GM12878 (cell line): Measurements from ENCODE around the gene BCAT1. TPM values are rescaled to one million over a fixed set of nuclear protein-coding genes. Genes with fewer than 3 reads are reported as not detected.

Experiments
- ATAC-seq: fragments of 200-7000 bp; cut with Tn5 transposase; 3 replicates; pipeline ENCODE4 v1.9.1; 2020; ENCODE audit warnings: mild to moderate bottlenecking, moderate library complexity
- BruUV-seq: library from RNA; stranded (reverse); fragments of 400-500 nt; replicated peaks from 2 replicates; lab custom pipeline; 2021; lab: Mats Ljungman, UMichigan
- CTCF ChIA-PET: fragments of 300-600 bp; sonication (Branson Sonifier 250); formaldehyde crosslinking; extraction: SDS; loops from one replicate; lab custom pipeline; 2021; ENCODE audit warnings: inconsistent platforms; lab: Yijun Ruan, JAX
- POLR2A ChIA-PET: fragments of 350-600 bp; formaldehyde crosslinking; extraction: SDS; loops from one replicate; lab custom pipeline; 2021; ENCODE audit warnings: inconsistent platforms; lab: Charles Lee
- RAD21 ChIA-PET: fragments of 300-600 bp; sonication (Branson Sonifier 250); formaldehyde crosslinking; loops from one replicate; lab custom pipeline; 2023; ENCODE audit warnings: antibody characterized with exemption; ENCODE audit not compliant: unreplicated experiment; lab: Charles Lee
- SMC1A ChIA-PET: fragments of 300-600 bp; sonication (Branson Sonifier 250); formaldehyde crosslinking; loops from one replicate; lab custom pipeline; 2023; ENCODE audit not compliant: unreplicated experiment, uncharacterized antibody; lab: Charles Lee
- DNase-seq: peaks from one replicate; pipeline ENCODE4 v3.0.0-alpha.2; 2011; ENCODE audit warnings: low read depth, low spot score
- FAIRE-seq: peaks from 3 replicates; lab custom pipeline; 2011; peaks lifted over from hg19 to GRCh38; lab: Jason Lieb, UNC
- H2AFZ ChIP-seq: 2 replicates; pipeline ENCODE4 v1.6.0; 2011; ENCODE audit warnings: low read depth, low read length, control low read depth; ENCODE audit not compliant: control insufficient read depth
- H3K27ac ChIP-seq: 2 replicates; pipeline ENCODE4 v1.5.1; 2011; ENCODE audit warnings: control low read depth; ENCODE audit not compliant: control insufficient read depth, insufficient read depth
- H3K27me3 ChIP-seq, 2 experiments: replicated peaks in 1 of 2; 2 replicates each; pipeline versions ENCODE4 v1.6.0 to v1.6.1; 2011; ENCODE audit warnings: low read length in 1 of 2; ENCODE audit not compliant: control insufficient read depth in 2 of 2, insufficient read depth in 2 of 2
- H3K36me3 ChIP-seq, 2 experiments: 2 replicates each; pipeline ENCODE4 v1.5.1; 2011; ENCODE audit warnings: low read length in 1 of 2; ENCODE audit not compliant: control insufficient read depth in 2 of 2, insufficient read depth in 2 of 2
- H3K4me1 ChIP-seq: 2 replicates; pipeline ENCODE4 v1.6.1; 2011; ENCODE audit warnings: mild to moderate bottlenecking, low read length, moderate library complexity, mixed read lengths; ENCODE audit not compliant: control insufficient read depth, insufficient read depth
- H3K4me2 ChIP-seq: 2 replicates; pipeline ENCODE4 v1.6.0; 2011; ENCODE audit warnings: control low read depth; ENCODE audit not compliant: control insufficient read depth, insufficient read depth
- H3K4me3 ChIP-seq: fragments of 200-600 bp; sonication (generic); 2 replicates; pipeline ENCODE4 v1.5.1; 2016
- H3K79me2 ChIP-seq: 2 replicates; pipeline ENCODE4 v1.6.0; 2011; ENCODE audit warnings: low read length; ENCODE audit not compliant: control insufficient read depth, insufficient read depth
- H3K9ac ChIP-seq: 2 replicates; pipeline ENCODE4 v1.8.0; 2011; ENCODE audit warnings: low read length, control low read depth, mixed read lengths; ENCODE audit not compliant: control insufficient read depth, insufficient read depth
- H3K9me3 ChIP-seq: replicated peaks from 3 replicates; pipeline ENCODE4 v1.5.1; 2011; ENCODE audit warnings: mild to moderate bottlenecking, low read length; ENCODE audit not compliant: control insufficient read depth, insufficient read depth
- H4K20me1 ChIP-seq: 2 replicates; pipeline ENCODE4 v1.6.0; 2011; ENCODE audit not compliant: control insufficient read depth, insufficient read depth
- CREB1 ChIP-seq: IDR thresholded peaks from 2 replicates; pipeline ENCODE4 v1.6.1; 2012; ENCODE audit warnings: low read depth, mild to moderate bottlenecking, inconsistent platforms
- FOXM1 ChIP-seq: IDR thresholded peaks from 2 replicates; pipeline ENCODE4 v1.6.1; 2012; ENCODE audit warnings: low read depth, mild to moderate bottlenecking, inconsistent platforms, low read length, moderate library complexity
- JUNB ChIP-seq: IDR thresholded peaks from 2 replicates; pipeline ENCODE4 v1.6.1; 2016; ENCODE audit warnings: antibody characterized with exemption, mild to moderate bottlenecking
- MLLT1 ChIP-seq: fragments of 450-650 bp; IDR thresholded peaks from 2 replicates; pipeline ENCODE4 v1.6.1; 2016; ENCODE audit warnings: mild to moderate bottlenecking
- TCF3 ChIP-seq: IDR thresholded peaks from 2 replicates; pipeline ENCODE4 v1.6.1; 2012; ENCODE audit warnings: low read depth, mild to moderate bottlenecking, low read length, borderline replicate concordance; ENCODE audit not compliant: insufficient read depth
- WGBS: methylation state at CpG from one replicate; pipeline ENCODE4 v1.1.6; 2016; ENCODE audit warnings: low lambda C conversion rate; ENCODE audit not compliant: insufficient replicate concordance, insufficient coverage; ENCODE audit errors: missing lambda C conversion rate; 5-methylcytosine and 5-hydroxymethylcytosine counted together
- in situ Hi-C: fragments of 300-500 bp; cut with MboI; formaldehyde crosslinking; loops from 9 replicates; pipeline ENCODE4 v1.14.3; 2018; ENCODE audit warnings: mixed read lengths
- intact Hi-C: fragments of 100-400 bp; cut with micrococcal nuclease; formaldehyde crosslinking; loops from one replicate; pipeline ENCODE4 v1.14.2; 2022; ENCODE audit not compliant: unreplicated experiment
- polyA plus RNA-seq, 11 experiments: library from polyadenylated mRNA; depleted of rRNA in 4 of 11; unstranded in 6 of 11; stranded (reverse) in 5 of 11; fragments of >200 nt; fragmentation: Nextera tagmentation in 4 of 11; fragmentation: Illumina TruSeq in 1 of 11; extraction: Ambion mirVana in 4 of 11; extraction: Trizol in 1 of 11; gene quantifications; 1 replicate in 1 of 11; 2 replicates in 10 of 11; pipeline versions ENCODE4 v1.2.1 to v1.2.3, GENCODE V29; 2011 to 2016; ENCODE audit warnings: inconsistent platforms in 2 of 11, missing spikeins in 2 of 11, low read depth in 1 of 11
- total RNA-seq, 4 experiments: library from RNA; depleted of rRNA in 3 of 4; stranded (reverse); fragments of >200 nt in 3 of 4; fragmentation: Illumina TruSeq in 1 of 4; extraction: Trizol in 1 of 4; gene quantifications; 2 replicates each; pipeline versions ENCODE4 v1.2.1 to v1.2.3, GENCODE V29; 2013 to 2021

Gene BCAT1
- total and polyA plus RNA-seq, 10 of the 15 experiments (the other 5 are each of a cell fraction or from before 2014, with no cell fraction given), result 26.2 to 187 (median 81.9) TPM

GRCh38 chr12:24899503-24900075 is 49.3 kb downstream of the BCAT1 start:
- FAIRE-seq (no peak), DNase-seq (no peak), ATAC-seq (no peak)
- Histone ChIP-seq H4K20me1 (no peaks in the 10 kb centered on the region), H3K27me3 (no peaks in the 10 kb centered on the region), H3K9me3 (no peaks in the 10 kb centered on the region), H3K4me2 (no peak overlapping the region), H3K79me2 (peaks cover 16% of the 10 kb centered on the region), H3K36me3 (0 out of 4 replicates have a peak, but pooled peaks cover 0 to 3% of the 10 kb centered on the region in 2 experiments), H2AFZ (no peak overlapping the region), H3K4me1 (peaks cover 20% of the 10 kb centered on the region), H3K4me3 (no peak overlapping the region), H3K27ac (no peak overlapping the region), H3K9ac (no peak overlapping the region)
- WGBS, result 92% methylated on average over 4 of the region's 4 CpGs
- ChIA-PET POLR2A (interaction anchor here (0.6 to 0.7 kb wide), 2 partner anchors 8 to 30 kb away, joined by 3 to 4 read pairs; no protein-coding TSS in a partner anchor), SMC1A (interaction anchor here (0.6 kb wide), 1 partner anchor 10 kb away, joined by 3 read pairs; no protein-coding TSS in a partner anchor), RAD21 (no interaction called here), CTCF (interaction anchor here (0.6 to 0.7 kb wide), 2 partner anchors 46 to 584 kb away, joined by 3 read pairs; no protein-coding TSS in a partner anchor)
- intact Hi-C loops, result loop anchor here (2.0 kb wide), 1 partner anchor 51 kb away; no protein-coding TSS in a partner anchor
- BruUV-seq, result no TSS peak
- TF ChIP-seq MLLT1 (0 out of 2 replicates have a peak, but pooled peaks have one; percentile 22), JUNB (peak; percentile 40; the same call in 1 of the 2 replicates), FOXM1 (no peak), TCF3 (no peak), CREB1 (no peak)
- in situ Hi-C loops, result no loop called here
